GM12891 (cell line): ENCODE measurements around the gene AFAP1L1.

Source experiments
- DNase-seq: peaks from one replicate; pipeline ENCODE4 v3.0.0; 2011; ENCODE audit warnings: low spot score; ENCODE audit not compliant: insufficient read length
- FAIRE-seq: peaks from 2 replicates; lab custom pipeline; 2011; peaks lifted over from hg19 to GRCh38; lab: Jason Lieb, UNC
- PAX5 ChIP-seq: IDR thresholded peaks from 2 replicates; pipeline ENCODE4 v1.6.1; 2011; ENCODE audit warnings: low read length, moderate library complexity, mild to moderate bottlenecking; ENCODE audit not compliant: insufficient read depth, severe bottlenecking
- POLR2A ChIP-seq: IDR thresholded peaks from 2 replicates; pipeline ENCODE4 v1.6.1; 2011; ENCODE audit warnings: low read depth, low read length, control low read depth
- POLR2AphosphoS5 ChIP-seq: IDR thresholded peaks from 2 replicates; pipeline ENCODE4 v1.6.1; 2011; ENCODE audit warnings: low read depth, low read length, control low read depth
- POU2F2 ChIP-seq: IDR thresholded peaks from 2 replicates; pipeline ENCODE4 v1.6.1; 2011; ENCODE audit warnings: low read depth, mild to moderate bottlenecking, control low read depth, low read length, moderate library complexity
- SPI1 ChIP-seq: IDR thresholded peaks from 2 replicates; pipeline ENCODE4 v1.6.1; 2011; ENCODE audit warnings: low read depth, low read length, control low read depth
- TAF1 ChIP-seq: IDR thresholded peaks from 2 replicates; pipeline ENCODE4 v1.6.1; 2011; ENCODE audit warnings: low read depth, low read length, control low read depth

The AFAP1L1 gene

DNA sequence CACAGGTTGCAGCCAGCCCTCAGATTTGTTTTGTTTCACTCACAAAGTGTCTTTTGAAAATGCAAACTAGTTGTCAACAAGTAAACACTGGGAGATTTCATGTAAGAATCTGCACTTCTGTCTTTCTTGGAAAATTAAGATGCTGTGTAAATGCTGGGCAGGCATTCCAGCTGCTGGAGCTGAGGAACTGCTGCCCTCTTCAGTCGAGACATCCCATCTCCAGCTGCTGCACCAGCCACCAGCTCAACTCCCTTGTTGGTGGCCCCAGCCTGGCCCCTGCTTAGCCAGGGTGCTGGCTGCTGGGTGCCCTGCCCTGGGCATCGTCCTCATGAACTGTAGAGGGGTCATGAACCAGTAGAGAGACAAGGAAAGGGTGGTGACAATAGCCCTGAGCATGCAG, 33.1 kb upstream of the AFAP1L1 start:
- DNase-seq (no peak), FAIRE-seq (no peak)
- TF ChIP-seq POLR2A (no peak), SPI1 (no peak), POLR2AphosphoS5 (no peak), PAX5 (no peak), TAF1 (no peak), POU2F2 (no peak)

DNA sequence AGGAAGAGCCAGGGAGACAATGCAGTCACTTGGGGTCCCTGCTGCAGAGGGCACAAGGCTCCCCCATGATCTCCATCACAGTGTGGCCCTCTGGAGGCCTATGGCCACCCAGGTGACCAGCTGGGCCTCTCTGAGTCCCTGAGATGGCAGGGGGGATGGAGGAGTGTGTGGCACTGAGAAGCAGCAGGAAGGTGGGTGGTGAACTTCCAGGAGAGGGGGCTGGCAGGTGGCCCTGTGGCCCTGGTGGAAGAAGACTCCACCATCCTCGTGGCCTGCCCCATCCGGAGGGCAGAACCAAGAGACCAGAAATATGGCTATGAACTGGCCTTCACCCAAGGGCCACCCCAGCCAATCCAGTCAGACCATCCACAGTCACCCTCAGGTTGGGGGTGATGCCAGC, 31.7 kb upstream of the AFAP1L1 start:
- no peak for FAIRE-seq
- no peak for DNase-seq
- TF ChIP-seq TAF1 (no peak), POLR2A (no peak), PAX5 (no peak), POU2F2 (no peak), SPI1 (no peak), POLR2AphosphoS5 (no peak)

DNA sequence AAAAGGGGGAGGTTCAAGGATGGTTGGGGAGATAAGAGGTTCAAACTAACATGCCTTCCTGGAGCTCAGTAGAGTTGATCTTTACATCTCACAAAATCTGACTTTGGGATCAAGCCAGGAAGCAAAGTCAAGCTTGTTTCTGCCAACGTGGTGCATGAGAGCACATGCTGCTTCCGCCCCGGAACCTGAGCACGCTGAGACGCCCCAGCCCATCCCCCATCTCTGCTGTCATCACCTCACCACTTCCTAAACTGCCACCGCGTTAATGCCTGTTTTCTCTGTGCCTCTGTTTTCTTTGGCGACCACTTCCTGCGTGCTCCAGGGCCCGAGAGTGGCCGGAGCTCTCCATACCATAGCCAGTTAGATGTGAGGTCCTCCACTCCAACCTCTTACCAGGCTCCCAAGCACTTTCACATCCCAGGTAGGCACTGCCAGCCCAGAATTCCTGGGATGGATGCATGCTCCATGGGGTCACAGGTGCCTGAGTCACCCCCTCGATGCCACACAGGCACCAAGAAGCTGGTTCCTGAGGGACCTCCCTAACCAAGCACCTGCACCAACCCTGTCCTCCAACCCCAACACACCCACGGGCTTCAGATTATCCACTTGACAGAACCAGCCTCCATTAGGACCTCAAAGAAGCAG, 31.2 kb upstream of the AFAP1L1 start:
- FAIRE-seq (no peak), DNase-seq (no peak)
- TF ChIP-seq POU2F2 (no peak), TAF1 (no peak), POLR2AphosphoS5 (no peak), POLR2A (no peak), SPI1 (no peak), PAX5 (no peak)

GRCh38 chr5:149242339-149242738, 29.3 kb upstream of the AFAP1L1 start:
- no peak for TF ChIP-seq TAF1
- TF ChIP-seq POU2F2, result no peak
- TF ChIP-seq SPI1, result no peak
- TF ChIP-seq POLR2AphosphoS5, result no peak
- TF ChIP-seq PAX5, result no peak
- no peak for TF ChIP-seq POLR2A
- no peak for FAIRE-seq

GRCh38 chr5:149246906-149247305, 24.8 kb upstream of the AFAP1L1 start:
- TF ChIP-seq POU2F2, result no peak
- TF ChIP-seq TAF1, result no peak
- TF ChIP-seq SPI1, result no peak
- no peak for TF ChIP-seq POLR2A
- no peak for TF ChIP-seq POLR2AphosphoS5
- no peak for TF ChIP-seq PAX5
- no peak for DNase-seq
- FAIRE-seq, result no peak

More at GRCh38 chr5:149242339-149242738, 29.3 kb upstream of the AFAP1L1 start:
- DNase-seq, result no peak

DNA sequence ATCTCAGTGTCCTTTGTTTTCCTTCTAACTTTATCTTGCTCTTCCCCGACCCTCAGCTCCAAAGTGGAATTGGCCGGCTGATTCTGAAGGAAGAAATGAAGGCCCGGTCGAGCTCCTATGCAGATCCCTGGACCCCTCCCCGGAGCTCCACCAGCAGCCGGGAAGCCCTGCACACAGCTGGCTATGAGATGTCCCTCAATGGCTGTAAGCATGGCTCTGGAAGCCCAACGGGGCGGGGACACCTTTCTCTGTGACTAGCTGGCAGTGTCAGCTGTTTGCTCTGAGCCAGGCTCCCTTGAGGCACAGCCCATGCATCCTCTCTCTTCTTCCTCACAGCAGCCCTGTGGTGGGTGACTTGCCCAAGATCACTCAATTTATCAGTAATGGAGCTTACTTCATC, 23.9 kb upstream of the AFAP1L1 start:
- FAIRE-seq (no peak), DNase-seq (no peak)
- TF ChIP-seq PAX5 (no peak), POU2F2 (no peak), POLR2A (no peak), TAF1 (no peak), SPI1 (no peak), POLR2AphosphoS5 (no peak)

DNA sequence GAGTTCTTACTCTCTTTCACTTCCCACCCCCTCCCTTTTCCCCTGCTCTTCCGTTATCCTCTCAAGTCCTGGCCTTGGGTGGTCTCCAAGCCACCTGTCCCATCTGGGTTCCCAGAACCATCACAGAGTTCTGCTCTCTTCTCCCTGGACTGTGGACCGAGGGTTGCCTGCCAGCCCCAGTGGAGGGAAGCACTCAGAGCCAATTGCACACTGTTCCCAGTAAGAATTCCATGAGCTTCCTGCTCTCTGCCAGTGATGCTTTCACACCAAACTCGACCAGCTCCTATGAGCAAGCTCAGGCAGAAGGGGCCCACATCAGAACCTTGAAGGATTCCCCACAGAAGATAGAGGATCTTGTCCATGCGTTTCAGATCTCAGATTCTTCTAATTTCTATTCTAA, 20.1 kb upstream of the AFAP1L1 start:
- DNase-seq (no peak), FAIRE-seq (no peak)
- no peak for TF ChIP-seq TAF1
- TF ChIP-seq POLR2A, result no peak
- no peak for TF ChIP-seq POLR2AphosphoS5
- no peak for TF ChIP-seq POU2F2
- no peak for TF ChIP-seq SPI1
- no peak for TF ChIP-seq PAX5

- FAIRE-seq (no peak), DNase-seq (no peak)
- TF ChIP-seq POLR2A, result no peak
These were observed 17.2 kb upstream of the AFAP1L1 start for GRCh38 chr5:149254506-149254905.

DNA sequence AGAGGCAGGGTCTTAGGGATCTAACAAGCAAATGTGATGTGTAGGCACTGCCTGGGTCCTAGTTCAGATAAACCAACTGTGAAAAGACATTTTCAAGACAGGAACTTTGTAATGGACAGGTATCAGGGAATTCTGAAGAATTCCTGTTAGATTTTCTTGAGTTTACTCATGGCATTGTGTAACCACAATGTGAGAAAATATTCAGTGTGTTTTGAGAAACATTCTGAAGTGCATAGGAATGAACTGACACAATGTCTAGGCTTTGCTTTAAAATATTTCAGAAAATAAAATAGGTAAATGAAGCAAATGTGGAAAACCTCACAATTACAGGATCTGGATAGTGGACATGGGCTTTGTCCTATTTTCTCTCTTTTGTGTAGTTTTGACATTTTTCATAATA, 15.2 kb upstream of the AFAP1L1 start:
- no peak for TF ChIP-seq SPI1
- no peak for TF ChIP-seq POU2F2
- TF ChIP-seq TAF1, result no peak
- no peak for TF ChIP-seq PAX5
- TF ChIP-seq POLR2A, result no peak
- TF ChIP-seq POLR2AphosphoS5, result no peak
- DNase-seq (no peak), FAIRE-seq (no peak)

DNA sequence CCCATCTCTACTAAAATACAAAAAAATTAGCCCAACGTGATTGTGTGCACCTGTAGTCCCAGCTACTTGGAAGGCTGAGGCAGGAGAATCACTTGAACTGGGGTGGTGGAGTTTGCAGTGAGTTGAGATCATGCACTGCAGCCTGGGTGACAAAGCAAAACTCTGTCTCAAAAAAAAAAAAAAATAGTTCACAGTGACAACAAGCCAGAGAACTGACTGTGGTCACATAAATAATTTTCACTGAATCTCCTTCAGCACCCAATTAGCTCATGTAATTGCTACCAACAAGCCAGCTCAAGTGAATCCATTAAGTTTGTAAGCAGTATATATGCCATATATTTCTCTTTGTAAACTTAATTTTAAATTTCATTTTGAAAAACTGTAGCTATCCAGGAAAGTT, 14.5 kb upstream of the AFAP1L1 start:
- TF ChIP-seq POU2F2, result no peak
- no peak for TF ChIP-seq POLR2AphosphoS5
- no peak for TF ChIP-seq SPI1
- no peak for TF ChIP-seq PAX5
- no peak for TF ChIP-seq POLR2A
- TF ChIP-seq TAF1, result no peak
- FAIRE-seq (no peak), DNase-seq (no peak)
